HG03097 (cell line): ENCODE measurements around the gene AMT.
"Not testable (repeated sequence)": the region's sequence is repeated elsewhere in the genome, so short reads cannot be mapped to it uniquely, and the experiment has no call there.

Experiments
- ATAC-seq: cut with Tn5 transposase; IDR thresholded peaks from one replicate; pipeline ENCODE4 v1.9.1; 2021; ENCODE audit not compliant: unreplicated experiment, low FRiP score

Gene AMT

DNA sequence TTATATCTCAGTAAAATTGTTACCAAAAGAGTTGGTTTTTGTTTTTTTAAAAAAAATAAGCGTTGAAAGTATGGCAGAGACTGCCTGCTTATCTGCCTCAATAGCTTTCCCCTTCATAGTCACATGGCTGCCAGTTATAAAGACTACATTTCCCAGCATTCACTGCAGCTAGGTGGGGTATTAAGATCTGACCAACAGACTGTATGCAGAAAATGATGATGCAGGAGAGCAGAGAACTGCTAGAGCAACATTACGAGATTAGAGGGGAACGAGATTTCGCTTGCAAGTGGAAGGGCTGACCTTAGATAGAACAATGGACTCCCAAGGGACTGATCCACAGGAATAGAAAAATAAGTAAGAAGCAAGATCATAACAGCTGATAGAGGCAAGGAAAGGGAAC, 24.8 kb downstream of the AMT start:
- ATAC-seq, result no peak

DNA sequence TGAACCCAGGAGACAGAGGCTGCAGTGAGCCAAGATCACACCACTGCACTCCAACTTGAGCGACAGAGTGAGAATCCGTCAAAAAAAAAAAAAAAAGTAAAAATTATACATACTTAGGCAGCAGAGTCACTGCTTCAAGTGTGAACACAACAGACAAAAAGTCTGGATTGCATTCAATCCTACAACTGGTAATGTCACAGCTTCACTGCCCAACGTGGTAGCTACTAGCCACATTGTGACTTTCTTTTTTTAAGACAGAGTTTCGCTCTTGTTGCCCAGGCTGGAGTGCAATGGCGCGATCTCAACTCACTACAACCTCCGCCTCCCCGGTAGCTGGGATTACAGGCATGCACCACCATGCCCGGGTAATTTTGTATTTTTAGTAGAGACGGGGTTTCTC, 31.0 kb downstream of the AMT start:
- ATAC-seq, result not testable (repeated sequence)

GRCh38 chr3:49389297-49389696, 33.0 kb downstream of the AMT start:
- no peak for ATAC-seq

DNA sequence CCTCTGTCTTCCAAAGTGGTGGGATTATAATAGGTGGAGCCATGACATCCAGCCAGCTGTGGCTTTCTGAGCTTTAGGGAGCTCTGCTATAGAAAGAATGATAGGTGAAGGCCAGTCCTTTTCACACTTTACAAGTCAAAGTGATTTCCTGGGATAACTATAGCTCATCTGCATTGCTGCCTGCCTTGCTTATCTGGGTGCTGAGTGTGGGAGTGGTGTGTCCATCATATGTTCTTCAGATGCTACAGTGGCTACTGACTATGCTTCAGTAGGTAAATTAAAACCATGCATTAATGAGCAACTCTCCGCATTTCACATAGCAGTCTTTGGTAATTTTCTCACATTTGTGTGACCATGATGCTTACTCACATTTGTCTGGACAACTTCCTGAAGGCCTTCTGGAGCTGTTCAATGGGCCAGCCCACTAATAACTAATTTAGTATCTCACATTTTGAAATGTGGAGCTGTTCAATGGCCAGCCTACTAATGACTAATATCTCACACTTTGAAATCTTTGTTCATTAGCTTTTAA, 33.9 kb downstream of the AMT start:
- ATAC-seq, result no peak

GRCh38 chr3:49387721-49388120, 34.6 kb downstream of the AMT start:
- ATAC-seq, result no peak

GRCh38 chr3:49386056-49386756, 36.1 kb downstream of the AMT start:
- ATAC-seq, result no peak

GRCh38 chr3:49385617-49386016, 36.7 kb downstream of the AMT start:
- no peak for ATAC-seq

DNA sequence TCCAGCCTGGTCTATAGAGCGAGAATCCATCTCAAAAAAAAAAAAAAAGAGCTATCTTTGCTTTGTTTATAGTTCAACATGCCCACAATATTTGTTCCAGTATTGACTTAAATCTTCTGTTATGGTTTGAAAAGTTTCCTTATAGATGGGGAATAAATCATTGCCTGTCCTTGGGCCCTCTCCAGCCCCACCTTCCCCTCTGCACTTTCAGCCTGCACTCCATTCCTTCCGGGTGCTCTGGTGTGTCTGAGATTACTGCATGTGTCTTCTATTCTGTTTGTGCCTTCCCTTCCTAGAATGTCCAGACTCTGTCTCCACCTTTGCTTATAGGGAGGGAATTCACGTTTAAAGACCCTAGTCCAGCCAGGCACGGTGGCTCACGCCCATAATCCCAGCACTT, 38.9 kb downstream of the AMT start:
- no peak for ATAC-seq

GRCh38 chr3:49378249-49378895, 43.9 kb downstream of the AMT start:
- ATAC-seq, result no peak

- ATAC-seq, result no peak
These were observed 44.8 kb downstream of the AMT start for GRCh38 chr3:49377483-49377882.

GRCh38 chr3:49371946-49372345, 50.3 kb downstream of the AMT start:
- no peak for ATAC-seq

GRCh38 chr3:49370585-49371290, 51.5 kb downstream of the AMT start:
- no peak for ATAC-seq
